ENCODE measurements around the gene DYNC2H1. TPM values are rescaled to one million over a fixed set of nuclear protein-coding genes. Genes with fewer than 3 reads are reported as not detected.

DYNC2H1 gene
- total and polyA plus RNA-seq, 4 donors = 0.88 to 22.1 (median 16.5) TPM

- Histone ChIP-seq H3K36me3 (ENCODE audit: control insufficient read depth in 1 of 2, insufficient read depth in 2 of 2, low read length in 1 of 2) (no peaks in the 10 kb centered on the region), H3K9me3 (ENCODE audit: control insufficient read depth, low read length) (peaks cover 2% of the 10 kb centered on the region), H3K27me3 (ENCODE audit: control insufficient read depth in 1 of 2, insufficient read depth in 2 of 2, low read length in 1 of 2) (no peaks in the 10 kb centered on the region), H3K27ac (ENCODE audit: low read depth in 1 of 2, low read length in 2 of 2) (no peak overlapping the region), H3K4me1 (ENCODE audit: control insufficient read depth in 1 of 2, insufficient read depth in 2 of 2, low read length in 2 of 2) (no peaks in the 10 kb centered on the region), H3K4me3 (ENCODE audit: low read length in 2 of 2) (no peak overlapping the region)
- intact Hi-C loops (cut with DNase I) = no loop called here
- no peak for DNase-seq
- 48 to 61% methylated on average over 1 of the region's 1 CpG for WGBS, 2 donors
- ATAC-seq (ENCODE audit: low FRiP score) = no peak
These were observed 406.1 kb downstream of the DYNC2H1 start for GRCh38 chr11:103515283-103515682.

- no peaks in the 10 kb centered on the region for H3K4me1 ChIP-seq (ENCODE audit: control insufficient read depth in 1 of 2, insufficient read depth in 2 of 2, low read length in 2 of 2)
- no peaks in the 10 kb centered on the region for H3K27me3 ChIP-seq (ENCODE audit: control insufficient read depth in 1 of 2, insufficient read depth in 2 of 2, low read length in 1 of 2)
- no peak overlapping the region for H3K27ac ChIP-seq (ENCODE audit: low read depth in 1 of 2, low read length in 2 of 2)
- no peaks in the 10 kb centered on the region for H3K9me3 ChIP-seq (ENCODE audit: control insufficient read depth, low read length)
- H3K36me3 ChIP-seq (ENCODE audit: control insufficient read depth in 1 of 2, insufficient read depth in 2 of 2, low read length in 1 of 2) = no peaks in the 10 kb centered on the region
- DNase-seq (no peak), ATAC-seq (ENCODE audit: low FRiP score) (no peak)
- 86 to 90% methylated on average over 3 of the region's 3 CpGs for WGBS, 2 donors
- intact Hi-C loops (cut with DNase I) = no loop called here
- no peak overlapping the region for H3K4me3 ChIP-seq (ENCODE audit: low read length in 2 of 2)
These were observed 411.6 kb downstream of the DYNC2H1 start for GRCh38 chr11:103520792-103521191.

- Histone ChIP-seq H3K4me1 (ENCODE audit: control insufficient read depth in 1 of 2, insufficient read depth in 2 of 2, low read length in 2 of 2) (no peaks in the 10 kb centered on the region), H3K27me3 (ENCODE audit: control insufficient read depth in 1 of 2, insufficient read depth in 2 of 2, low read length in 1 of 2) (no peaks in the 10 kb centered on the region), H3K4me3 (ENCODE audit: low read length in 2 of 2) (no peak overlapping the region), H3K9me3 (ENCODE audit: control insufficient read depth, low read length) (no peaks in the 10 kb centered on the region), H3K27ac (ENCODE audit: low read depth in 1 of 2, low read length in 2 of 2) (no peak overlapping the region), H3K36me3 (ENCODE audit: control insufficient read depth in 1 of 2, insufficient read depth in 2 of 2, low read length in 1 of 2) (no peaks in the 10 kb centered on the region)
- WGBS, 2 donors = 44 to 46% methylated on average over 2 of the region's 2 CpGs
- DNase-seq = no peak
- ATAC-seq (ENCODE audit: low FRiP score) = no peak
- intact Hi-C loops (cut with DNase I) = no loop called here
These were observed 415.8 kb downstream of the DYNC2H1 start for GRCh38 chr11:103525069-103525468.

GRCh38 chr11:103528046-103528445 is 418.8 kb downstream of the DYNC2H1 start:
- H3K36me3 ChIP-seq (ENCODE audit: control insufficient read depth in 1 of 2, insufficient read depth in 2 of 2, low read length in 1 of 2) = no peaks in the 10 kb centered on the region
- no peak for ATAC-seq (ENCODE audit: low FRiP score)
- intact Hi-C loops (cut with DNase I) = no loop called here
- H3K4me1 ChIP-seq (ENCODE audit: control insufficient read depth in 1 of 2, insufficient read depth in 2 of 2, low read length in 2 of 2) = no peaks in the 10 kb centered on the region
- DNase-seq = no peak
- no peak overlapping the region for H3K27ac ChIP-seq (ENCODE audit: low read depth in 1 of 2, low read length in 2 of 2)
- no peaks in the 10 kb centered on the region for H3K9me3 ChIP-seq (ENCODE audit: control insufficient read depth, low read length)
- 54% methylated on average over 3 of the region's 3 CpGs for WGBS, 2 donors
- no peak overlapping the region for H3K4me3 ChIP-seq (ENCODE audit: low read length in 2 of 2)
- no peaks in the 10 kb centered on the region for H3K27me3 ChIP-seq (ENCODE audit: control insufficient read depth in 1 of 2, insufficient read depth in 2 of 2, low read length in 1 of 2)

- intact Hi-C loops (cut with DNase I) = no loop called here
- Histone ChIP-seq H3K4me1 (ENCODE audit: control insufficient read depth in 1 of 2, insufficient read depth in 2 of 2, low read length in 2 of 2) (no peaks in the 10 kb centered on the region), H3K9me3 (ENCODE audit: control insufficient read depth, low read length) (no peaks in the 10 kb centered on the region), H3K4me3 (ENCODE audit: low read length in 2 of 2) (no peak overlapping the region), H3K27me3 (ENCODE audit: control insufficient read depth in 1 of 2, insufficient read depth in 2 of 2, low read length in 1 of 2) (no peaks in the 10 kb centered on the region), H3K36me3 (ENCODE audit: control insufficient read depth in 1 of 2, insufficient read depth in 2 of 2, low read length in 1 of 2) (no peaks in the 10 kb centered on the region), H3K27ac (ENCODE audit: low read depth in 1 of 2, low read length in 2 of 2) (no peak overlapping the region)
- WGBS, 2 donors = 42 to 50% methylated on average over 2 of the region's 2 CpGs
- ATAC-seq (ENCODE audit: low FRiP score) (no peak), DNase-seq (no peak)
These were observed 419.4 kb downstream of the DYNC2H1 start for GRCh38 chr11:103528596-103528995.

- H3K27ac ChIP-seq (ENCODE audit: low read depth in 1 of 2, low read length in 2 of 2) = no peak overlapping the region
- ATAC-seq (ENCODE audit: low FRiP score) (no peak), DNase-seq (no peak)
- H3K27me3 ChIP-seq (ENCODE audit: control insufficient read depth in 1 of 2, insufficient read depth in 2 of 2, low read length in 1 of 2) = no peaks in the 10 kb centered on the region
- no peaks in the 10 kb centered on the region for H3K4me1 ChIP-seq (ENCODE audit: control insufficient read depth in 1 of 2, insufficient read depth in 2 of 2, low read length in 2 of 2)
- 32 to 47% methylated on average over 4 of the region's 4 CpGs for WGBS, 2 donors
- no peaks in the 10 kb centered on the region for H3K9me3 ChIP-seq (ENCODE audit: control insufficient read depth, low read length)
- no peak overlapping the region for H3K4me3 ChIP-seq (ENCODE audit: low read length in 2 of 2)
- intact Hi-C loops (cut with DNase I) = no loop called here
- no peaks in the 10 kb centered on the region for H3K36me3 ChIP-seq (ENCODE audit: control insufficient read depth in 1 of 2, insufficient read depth in 2 of 2, low read length in 1 of 2)
These were observed 420.0 kb downstream of the DYNC2H1 start for GRCh38 chr11:103529181-103529684.

Other genes with a start within 250 kb of the DYNC2H1 start
- gene MMP12, start 234.4 kb upstream of the DYNC2H1 start, total RNA-seq = 1 to 10 TPM in 1 of 2 donors, under 1 TPM in 1; 0.23 to 1.4 TPM
- under 1 TPM in 1 of 2 donors, not detected in 1; 0.75 TPM for gene MMP12, start 234.4 kb upstream of the DYNC2H1 start, polyA plus RNA-seq
- gene MMP13, start 153.7 kb upstream of the DYNC2H1 start, total RNA-seq = not detected
- under 1 TPM in 1 of 2 donors, not detected in 1; 0.05 TPM for gene MMP13, start 153.7 kb upstream of the DYNC2H1 start, polyA plus RNA-seq
- gene DCUN1D5, start 17.3 kb upstream of the DYNC2H1 start, total RNA-seq = 10 to 100 TPM; 18.1 to 20.0 TPM
- gene DCUN1D5, start 17.3 kb upstream of the DYNC2H1 start, polyA plus RNA-seq = 10 to 100 TPM; 10.5 to 14.7 TPM

Data from aorta (tissue), 5 donors.